Esophagus mucosa (tissue), 1 donor: ENCODE measurements around the gene MGAT5. TPM values are rescaled to one million over a fixed set of nuclear protein-coding genes. Genes with fewer than 3 reads are reported as not detected.

Experiments
- ATAC-seq: fragments of 200-7000 bp; cut with Tn5 transposase; one replicate; pipeline ENCODE4 v1.9.1; 2020
- total RNA-seq: library from RNA; stranded (reverse); gene quantifications from one replicate; pipeline ENCODE4 v1.2.4, GENCODE V29; 2023
- donor health status: DM: yes; HTN: yes; CAD: no.

The MGAT5 gene
- total RNA-seq, 1 donor from 2014 or later: 23.6 TPM

- ATAC-seq: no peak
These were observed 117.0 kb downstream of the MGAT5 start for GRCh38 chr2:134370655-134371445.

- no peak for ATAC-seq
These were observed 118.3 kb downstream of the MGAT5 start for GRCh38 chr2:134372141-134372540.

GRCh38 chr2:134372611-134373131 is 118.8 kb downstream of the MGAT5 start:
- ATAC-seq: peak; percentile 49

- peak; percentile 69 for ATAC-seq
These were observed 122.1 kb downstream of the MGAT5 start for GRCh38 chr2:134375935-134376334.

GRCh38 chr2:134377730-134378129 is 123.9 kb downstream of the MGAT5 start:
- no peak for ATAC-seq

- ATAC-seq: no peak
These were observed 125.4 kb downstream of the MGAT5 start for GRCh38 chr2:134379293-134379692.

GRCh38 chr2:134379722-134380121 is 125.8 kb downstream of the MGAT5 start:
- ATAC-seq: peak; percentile 81

GRCh38 chr2:134381141-134381540 is 127.3 kb downstream of the MGAT5 start:
- no peak for ATAC-seq

- peak; percentile 46 for ATAC-seq
These were observed 130.3 kb downstream of the MGAT5 start for GRCh38 chr2:134384131-134384530.

GRCh38 chr2:134385195-134385594 is 131.3 kb downstream of the MGAT5 start:
- no peak for ATAC-seq

GRCh38 chr2:134386310-134386709 is 132.4 kb downstream of the MGAT5 start:
- no peak for ATAC-seq

GRCh38 chr2:134389381-134389780 is 135.5 kb downstream of the MGAT5 start:
- ATAC-seq: no peak

GRCh38 chr2:134391751-134392160 is 137.9 kb downstream of the MGAT5 start:
- peak; percentile 79 for ATAC-seq

GRCh38 chr2:134392442-134393074 is 138.7 kb downstream of the MGAT5 start:
- peak; percentile 33 for ATAC-seq

GRCh38 chr2:134393075-134393461 is 139.2 kb downstream of the MGAT5 start:
- no peak for ATAC-seq

- ATAC-seq: no peak
These were observed 141.9 kb downstream of the MGAT5 start for GRCh38 chr2:134395779-134396178.

- ATAC-seq: no peak
These were observed 142.6 kb downstream of the MGAT5 start for GRCh38 chr2:134396493-134396892.

GRCh38 chr2:134397146-134397896 is 143.4 kb downstream of the MGAT5 start:
- ATAC-seq: no peak

- no peak for ATAC-seq
These were observed 144.4 kb downstream of the MGAT5 start for GRCh38 chr2:134398300-134398699.

- ATAC-seq: no peak
These were observed 145.2 kb downstream of the MGAT5 start for GRCh38 chr2:134399096-134399495.

- ATAC-seq: no peak
These were observed 147.2 kb downstream of the MGAT5 start for GRCh38 chr2:134401081-134401497.

- ATAC-seq: no peak
These were observed 147.9 kb downstream of the MGAT5 start for GRCh38 chr2:134401789-134402188.

- ATAC-seq: no peak
These were observed 148.5 kb downstream of the MGAT5 start for GRCh38 chr2:134402410-134402809.
